ENCODE measurements around the gene ZNF616.
A peak's percentile ranks its signal among the peaks of the same experiment; 100 is the strongest.

The ZNF616 gene

GRCh38 chr19:52139252-52140031 lies at the start of gene ZNF616:
Gene ZNF616, minus strand, starts transcription at chr19:52139938. Its CDS starts 9,426 bp downstream, at chr19:52130512.
- DNase-seq (ENCODE audit: low read depth): peak; percentile 96
- peak; percentile 83 for TF ChIP-seq CTCF (IDR thresholded peaks at IDR 0.05; ENCODE audit: insufficient read depth, low read depth, low read length, missing control alignments)
- peak within 1 kb of the TSS; percentile 97 for H3K4me3 ChIP-seq (ENCODE audit: low read depth, low read length)

GRCh38 chr19:52188822-52189734 lies 49.3 kb upstream of the ZNF616 start:
- DNase-seq (ENCODE audit: low read depth): no peak
- peak overlapping the region; percentile 48 for H3K4me3 ChIP-seq (ENCODE audit: low read depth, low read length)
- TF ChIP-seq CTCF (IDR thresholded peaks at IDR 0.05; ENCODE audit: insufficient read depth, low read depth, low read length, missing control alignments): no peak

- no peak for DNase-seq (ENCODE audit: low read depth)
- TF ChIP-seq CTCF (IDR thresholded peaks at IDR 0.05; ENCODE audit: insufficient read depth, low read depth, low read length, missing control alignments): no peak
Observed at GRCh38 chr19:52187407-52187806, 47.7 kb upstream of the ZNF616 start.

GRCh38 chr19:52176574-52176973 lies 36.8 kb upstream of the ZNF616 start:
- no peak overlapping the region for H3K4me3 ChIP-seq (ENCODE audit: low read depth, low read length)
- DNase-seq (ENCODE audit: low read depth): no peak
- no peak for TF ChIP-seq CTCF (IDR thresholded peaks at IDR 0.05; ENCODE audit: insufficient read depth, low read depth, low read length, missing control alignments)

More at GRCh38 chr19:52187407-52187806, 47.7 kb upstream of the ZNF616 start:
- no peak overlapping the region for H3K4me3 ChIP-seq (ENCODE audit: low read depth, low read length)

- DNase-seq (ENCODE audit: low read depth): no peak
- H3K4me3 ChIP-seq (ENCODE audit: low read depth, low read length): no peak overlapping the region
- no peak for TF ChIP-seq CTCF (IDR thresholded peaks at IDR 0.05; ENCODE audit: insufficient read depth, low read depth, low read length, missing control alignments)
Observed at GRCh38 chr19:52172347-52172746, 32.6 kb upstream of the ZNF616 start.

GRCh38 chr19:52171321-52172169 lies 31.8 kb upstream of the ZNF616 start, which contains the start of gene ZNF836:
Gene ZNF836, minus strand, starts transcription at chr19:52171621. Its CDS starts 3,549 bp downstream, at chr19:52168072.
- peak; percentile 89 for DNase-seq (ENCODE audit: low read depth)
- no peak for TF ChIP-seq CTCF (IDR thresholded peaks at IDR 0.05; ENCODE audit: insufficient read depth, low read depth, low read length, missing control alignments)
- H3K4me3 ChIP-seq (ENCODE audit: low read depth, low read length): peak within 1 kb of the TSS; percentile 81

All from GM12865 (cell line).